ENCODE results near the gene SH2D1B.
A peak's percentile ranks its signal among the peaks of the same experiment; 100 is the strongest.
"Not testable (repeated sequence)": the region's sequence is repeated elsewhere in the genome, so short reads cannot be mapped to it uniquely, and the experiment has no call there.

Gene SH2D1B

GRCh38 chr1:162359523-162360236 lies 52.3 kb downstream of the SH2D1B start:
- DNase-seq = no peak

GRCh38 chr1:162358928-162359327 lies 53.0 kb downstream of the SH2D1B start:
- DNase-seq = no peak

DNA sequence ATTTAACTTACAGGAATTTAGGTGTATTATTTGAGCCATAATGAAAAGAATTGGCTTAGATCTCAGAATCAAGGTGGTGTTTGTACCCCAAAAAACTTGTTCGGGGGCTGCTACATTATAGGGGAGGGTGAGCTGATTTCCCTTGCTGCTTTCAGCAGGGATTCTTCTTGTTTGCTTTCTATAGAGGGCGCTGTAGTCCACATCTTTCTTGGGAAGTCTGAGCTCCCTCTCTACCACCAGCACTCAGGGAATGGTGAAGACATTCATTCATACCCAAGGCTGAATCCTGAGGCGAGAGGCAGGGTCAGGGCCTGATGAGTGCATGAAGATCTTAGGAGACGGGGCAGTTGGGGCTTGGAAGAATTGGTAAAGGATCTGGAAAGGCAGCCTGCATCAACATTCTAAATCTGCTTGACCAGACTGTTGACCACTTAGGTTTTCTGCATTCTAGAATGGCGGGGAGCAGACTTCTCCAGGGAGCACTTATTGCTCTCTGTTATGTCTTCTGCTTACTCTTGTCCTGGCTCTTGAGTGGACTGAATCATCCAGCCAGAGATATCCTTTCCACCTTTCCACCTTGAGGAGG lies 54.2 kb downstream of the SH2D1B start:
- DNase-seq = peak; percentile 45

DNA sequence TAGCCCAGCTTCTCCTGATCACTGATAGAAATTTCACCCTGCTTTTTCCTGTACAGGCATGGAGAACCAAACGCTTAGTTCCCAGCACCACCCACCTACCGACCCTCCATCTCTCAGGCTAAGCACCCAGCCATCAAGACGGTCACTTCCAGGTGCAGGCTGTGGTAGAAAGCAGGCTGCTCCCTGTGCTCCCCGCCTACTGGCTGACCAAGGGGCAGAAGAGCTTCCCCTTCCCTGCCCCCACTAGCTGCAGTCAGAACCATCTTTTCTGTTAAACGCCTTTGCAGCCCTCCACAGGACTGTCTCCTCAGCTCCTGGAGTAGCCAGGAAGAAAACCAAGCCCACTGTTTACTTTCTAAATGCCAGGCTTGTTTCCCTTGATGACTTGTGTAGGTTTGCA lies 58.2 kb downstream of the SH2D1B start:
- no peak for DNase-seq

DNA sequence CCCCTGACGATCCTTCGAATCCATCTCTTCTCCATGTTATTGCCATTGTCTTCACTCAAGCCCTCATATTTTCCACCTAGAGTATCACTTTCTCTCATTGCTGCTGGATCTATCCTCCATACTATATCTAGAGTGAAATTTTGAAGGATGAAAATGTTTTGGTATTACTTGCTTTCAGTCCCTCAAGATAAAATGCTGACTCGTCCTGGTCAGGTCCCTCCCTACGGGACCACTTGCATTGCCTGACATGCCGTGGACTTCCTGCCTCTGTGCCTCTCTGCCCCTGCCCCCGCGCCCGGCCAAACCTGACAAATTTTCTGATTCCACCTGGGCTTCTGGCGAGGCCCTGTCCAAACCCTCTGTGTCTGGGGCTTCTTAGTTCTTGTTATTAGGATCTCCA lies 58.9 kb downstream of the SH2D1B start:
- DNase-seq = no peak

DNA sequence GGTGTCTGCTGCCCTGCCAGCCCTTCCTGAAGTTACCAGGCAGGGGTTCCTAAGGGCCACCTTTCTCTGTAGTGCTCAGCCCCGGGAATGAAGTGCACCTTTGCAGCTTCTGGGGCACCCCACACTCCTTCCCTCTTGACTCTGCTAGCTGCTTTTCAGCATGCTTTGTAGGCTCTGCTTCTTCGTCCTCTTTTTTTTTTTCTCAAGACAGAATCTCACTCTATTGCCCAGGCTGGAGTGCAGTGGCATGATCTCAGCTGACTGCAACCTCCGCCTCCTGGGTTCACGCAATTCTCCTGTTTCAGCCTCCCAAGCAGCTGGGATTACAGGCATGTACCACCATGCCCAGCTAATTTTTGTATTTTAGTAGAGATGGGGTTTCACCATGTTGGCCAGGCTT lies 60.1 kb downstream of the SH2D1B start:
- not testable (repeated sequence) for DNase-seq

GRCh38 chr1:162351246-162351842 lies 60.6 kb downstream of the SH2D1B start:
- no peak for DNase-seq

DNA sequence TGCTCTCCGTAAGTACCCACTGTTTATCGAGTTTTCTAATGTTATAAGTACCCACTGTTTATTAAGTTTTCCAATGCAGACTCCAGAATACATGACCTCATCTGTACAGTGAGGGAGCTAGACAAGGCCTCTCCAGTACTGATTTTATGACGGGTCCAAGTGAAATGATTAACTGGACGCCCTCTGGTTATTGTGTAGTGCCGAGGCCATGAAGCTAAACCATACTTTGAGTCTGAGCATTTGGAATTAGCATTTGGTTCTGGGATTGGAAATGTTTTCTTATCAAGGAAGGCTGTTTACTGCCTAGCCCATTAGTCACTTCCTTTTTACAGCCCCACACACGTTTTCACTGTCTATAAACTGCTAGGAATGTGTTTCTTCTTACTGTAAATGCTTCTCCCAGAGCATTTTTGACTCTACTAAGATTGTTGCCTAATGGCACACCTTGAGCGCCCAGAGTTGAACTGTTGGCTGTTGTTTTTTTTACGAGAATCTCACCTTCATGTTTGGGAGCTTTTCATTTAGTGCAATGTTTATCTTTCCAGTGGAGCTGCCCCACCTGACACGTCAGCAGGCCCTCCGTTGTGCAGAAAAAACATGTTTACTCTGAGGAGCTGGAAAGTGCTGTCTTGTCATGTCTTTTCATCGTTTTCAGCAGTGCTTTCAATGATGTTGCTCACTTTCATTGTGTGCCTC lies 62.2 kb downstream of the SH2D1B start:
- peak; percentile 67 for DNase-seq

- peak; percentile 11 for DNase-seq
Observed at GRCh38 chr1:162347281-162347680, 64.7 kb downstream of the SH2D1B start.

All from NCI-H146 (cell line).